Retinal pigment epithelial cell (primary cell): ENCODE results near the gene CFB.

Experiments used
- DNase-seq: peaks from one replicate; pipeline ENCODE4 v3.0.0-alpha.2; 2010; ENCODE audit warnings: low read depth
- H3K4me3 ChIP-seq: 2 replicates; pipeline ENCODE4 v1.5.1; 2011; ENCODE audit warnings: mild to moderate bottlenecking, low read length, control low read depth, moderate library complexity
- TF ChIP-seq, protein P1 (sequence below): conservative IDR thresholded peaks from 2 replicates; pipeline ENCODE4 v1.5.1; 2011; ENCODE audit warnings: low read depth, low read length, control low read depth, inconsistent platforms

CFB gene

DNA sequence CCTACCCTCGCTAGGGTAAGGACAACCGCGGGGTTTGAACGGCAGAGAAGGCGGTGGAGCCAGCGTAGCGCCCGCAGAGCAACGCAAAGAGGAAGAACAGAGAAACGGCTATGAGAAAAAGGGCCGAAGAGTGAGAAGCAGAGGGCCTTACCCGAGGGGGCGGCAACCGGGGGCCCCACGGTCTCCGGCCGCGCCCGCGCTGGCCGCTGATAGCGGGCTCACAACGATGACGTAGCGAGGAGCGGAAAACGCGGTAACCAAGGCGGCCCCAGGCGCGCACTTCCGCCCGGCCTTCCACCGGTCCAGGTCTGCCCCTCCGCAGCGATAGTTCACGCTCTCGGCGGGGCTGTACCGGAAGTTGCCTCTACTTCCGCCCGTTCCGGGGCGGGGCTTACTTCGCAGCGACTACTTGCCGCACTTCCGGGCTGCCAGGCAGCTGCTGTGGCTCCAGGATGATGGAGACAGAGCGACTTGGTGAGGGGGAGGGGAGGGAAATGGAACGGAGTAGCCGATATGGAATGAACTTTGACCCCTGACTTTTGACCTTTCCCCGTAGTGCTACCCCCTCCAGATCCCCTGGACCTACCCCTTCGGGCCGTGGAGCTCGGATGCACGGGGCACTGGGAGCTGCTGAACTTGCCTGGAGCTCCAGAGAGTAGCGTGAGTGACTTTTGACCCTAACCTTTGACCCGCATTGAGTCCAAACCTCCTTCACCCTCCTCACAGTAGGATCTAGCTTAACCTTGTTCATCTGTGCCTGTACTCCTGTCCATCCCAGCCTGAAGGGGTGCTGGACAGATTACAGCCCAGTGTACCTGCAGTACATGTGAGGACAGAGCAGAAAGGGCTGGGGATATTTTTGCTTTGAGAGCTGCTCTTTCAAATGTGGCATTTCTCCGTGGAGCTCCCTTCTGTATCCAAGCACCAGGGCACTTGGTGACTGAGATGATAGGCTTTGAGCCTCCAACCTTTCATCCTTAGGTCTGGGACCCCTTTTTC lies 13.1 kb downstream of the CFB start, which contains the start of the genes NELFE and SKIC2:
Gene NELFE, minus strand, starts transcription at position 231 of the 999 bp plus-strand sequence. CDS start 525 bp downstream, outside the sequence.
Gene SKIC2, plus strand, starts transcription at position 435 of the 999 bp plus-strand sequence. Its CDS starts 18 bp downstream, at position 453.
- TF ChIP-seq, protein P1, sequence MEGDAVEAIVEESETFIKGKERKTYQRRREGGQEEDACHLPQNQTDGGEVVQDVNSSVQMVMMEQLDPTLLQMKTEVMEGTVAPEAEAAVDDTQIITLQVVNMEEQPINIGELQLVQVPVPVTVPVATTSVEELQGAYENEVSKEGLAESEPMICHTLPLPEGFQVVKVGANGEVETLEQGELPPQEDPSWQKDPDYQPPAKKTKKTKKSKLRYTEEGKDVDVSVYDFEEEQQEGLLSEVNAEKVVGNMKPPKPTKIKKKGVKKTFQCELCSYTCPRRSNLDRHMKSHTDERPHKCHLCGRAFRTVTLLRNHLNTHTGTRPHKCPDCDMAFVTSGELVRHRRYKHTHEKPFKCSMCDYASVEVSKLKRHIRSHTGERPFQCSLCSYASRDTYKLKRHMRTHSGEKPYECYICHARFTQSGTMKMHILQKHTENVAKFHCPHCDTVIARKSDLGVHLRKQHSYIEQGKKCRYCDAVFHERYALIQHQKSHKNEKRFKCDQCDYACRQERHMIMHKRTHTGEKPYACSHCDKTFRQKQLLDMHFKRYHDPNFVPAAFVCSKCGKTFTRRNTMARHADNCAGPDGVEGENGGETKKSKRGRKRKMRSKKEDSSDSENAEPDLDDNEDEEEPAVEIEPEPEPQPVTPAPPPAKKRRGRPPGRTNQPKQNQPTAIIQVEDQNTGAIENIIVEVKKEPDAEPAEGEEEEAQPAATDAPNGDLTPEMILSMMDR: no peak
- peak within 1 kb of the TSS; percentile 99 for H3K4me3 ChIP-seq
- DNase-seq: peak; percentile 89

DNA sequence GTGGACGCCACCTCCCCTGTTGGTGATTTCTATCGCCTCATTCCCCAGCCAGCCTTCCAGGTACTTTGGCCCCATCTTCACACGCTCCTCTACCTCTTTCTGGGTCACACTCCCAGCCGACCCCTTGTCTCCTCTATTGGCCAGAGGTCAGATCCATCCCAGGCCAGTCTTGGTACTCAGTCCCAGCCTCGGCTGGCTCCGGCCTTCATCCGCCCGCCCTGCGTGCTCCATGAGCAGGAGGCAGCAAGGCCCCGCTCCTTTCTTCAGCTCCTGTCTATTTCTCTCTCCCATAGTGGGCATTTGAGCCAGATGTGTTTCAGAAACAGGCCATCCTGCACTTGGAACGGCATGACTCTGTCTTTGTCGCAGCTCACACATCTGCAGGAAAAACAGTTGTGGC lies 15.7 kb downstream of the CFB start:
- TF ChIP-seq, protein P1: no peak
- H3K4me3 ChIP-seq: no peak overlapping the region
- no peak for DNase-seq

DNA sequence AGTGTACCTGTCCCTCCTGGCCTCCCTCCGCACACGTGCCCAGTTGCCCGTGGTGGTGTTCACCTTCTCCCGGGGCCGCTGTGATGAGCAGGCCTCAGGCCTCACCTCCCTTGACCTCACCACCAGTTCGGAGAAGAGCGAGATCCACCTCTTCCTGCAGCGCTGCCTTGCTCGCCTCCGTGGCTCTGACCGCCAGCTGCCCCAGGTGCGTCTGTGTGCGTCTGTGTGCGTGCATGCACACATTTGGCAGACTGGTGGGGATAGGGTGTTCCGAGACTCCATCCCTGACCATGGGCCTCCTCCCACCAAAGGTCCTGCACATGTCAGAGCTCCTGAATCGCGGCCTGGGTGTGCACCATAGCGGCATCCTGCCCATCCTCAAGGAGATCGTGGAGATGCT lies 18.0 kb downstream of the CFB start:
- TF ChIP-seq, protein P1: no peak
- no peak overlapping the region for H3K4me3 ChIP-seq
- DNase-seq: no peak

DNA sequence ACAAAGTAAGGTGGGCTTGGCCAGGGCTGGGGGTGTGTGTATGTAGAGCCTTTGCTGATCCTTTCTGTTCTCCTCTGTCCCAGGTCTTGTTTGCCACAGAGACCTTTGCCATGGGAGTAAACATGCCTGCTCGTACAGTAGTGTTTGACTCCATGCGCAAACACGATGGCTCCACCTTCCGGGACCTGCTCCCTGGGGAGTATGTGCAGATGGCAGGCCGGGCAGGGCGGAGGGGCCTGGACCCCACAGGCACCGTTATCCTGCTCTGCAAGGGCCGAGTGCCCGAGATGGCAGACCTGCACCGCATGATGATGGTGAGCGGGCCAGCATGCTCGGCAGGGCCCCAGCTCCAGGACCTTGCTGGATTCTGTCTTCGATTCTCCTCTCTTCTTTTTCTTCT lies 19.8 kb downstream of the CFB start:
- DNase-seq: no peak
- no peak overlapping the region for H3K4me3 ChIP-seq
- TF ChIP-seq, protein P1: no peak

DNA sequence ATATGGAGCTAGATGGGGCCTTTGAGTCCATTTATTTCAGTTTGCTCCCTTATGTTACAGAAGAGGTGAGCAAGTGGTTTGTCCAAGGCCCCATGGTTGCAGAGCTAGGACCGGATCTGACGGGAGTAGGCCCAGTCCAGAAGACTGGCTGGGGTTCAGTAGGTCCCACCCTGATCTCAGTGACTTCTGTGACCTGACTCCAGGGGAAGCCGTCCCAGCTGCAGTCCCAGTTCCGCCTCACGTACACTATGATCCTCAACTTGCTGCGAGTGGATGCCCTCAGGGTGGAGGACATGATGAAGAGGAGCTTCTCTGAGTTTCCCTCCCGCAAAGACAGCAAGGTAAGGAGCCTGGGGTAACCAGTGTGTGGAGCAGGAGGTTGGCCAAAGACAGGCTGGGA lies 20.6 kb downstream of the CFB start:
- DNase-seq: no peak
- TF ChIP-seq, protein P1: no peak

DNA sequence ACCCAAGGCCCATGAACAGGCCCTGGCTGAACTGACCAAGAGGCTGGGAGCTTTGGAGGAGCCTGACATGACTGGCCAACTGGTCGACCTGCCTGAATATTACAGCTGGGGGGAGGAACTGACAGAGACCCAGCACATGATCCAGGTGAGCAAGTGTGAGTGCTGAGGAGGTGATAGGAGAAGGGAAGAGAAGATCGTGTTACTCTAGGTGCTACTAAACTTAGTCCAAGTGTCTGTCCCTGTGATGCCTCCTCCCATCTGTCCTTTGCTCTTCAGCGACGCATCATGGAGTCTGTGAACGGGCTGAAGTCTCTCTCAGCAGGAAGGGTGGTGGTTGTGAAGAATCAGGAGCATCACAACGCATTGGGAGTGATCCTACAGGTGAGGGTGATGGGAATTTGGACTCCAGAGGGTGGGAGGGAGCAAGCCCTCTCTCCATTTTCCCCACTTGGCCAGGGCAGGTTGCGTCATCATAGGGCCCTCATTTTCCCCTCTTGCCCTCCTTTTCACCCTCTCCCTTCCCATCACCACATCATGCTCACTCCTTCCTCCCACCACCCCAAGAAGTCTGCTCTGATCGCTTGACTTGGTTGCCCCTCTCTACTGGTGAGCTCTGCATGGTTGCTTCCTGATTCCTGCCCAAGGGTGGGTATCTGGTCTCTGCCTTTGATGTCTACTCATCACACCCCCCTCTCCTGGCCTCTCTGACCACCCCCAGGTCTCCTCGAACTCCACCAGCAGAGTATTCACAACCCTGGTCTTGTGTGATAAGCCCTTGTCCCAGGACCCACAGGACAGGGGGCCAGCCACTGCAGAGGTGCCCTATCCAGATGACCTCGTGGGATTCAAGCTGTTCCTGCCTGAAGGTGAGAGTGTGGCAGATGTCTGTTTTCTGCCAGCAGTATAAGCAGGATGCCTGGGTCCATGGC lies 21.4 kb downstream of the CFB start:
- DNase-seq: no peak
- H3K4me3 ChIP-seq: no peak overlapping the region
- TF ChIP-seq, protein P1: no peak

More for the DNA sequence above, 20.6 kb downstream of the CFB start:
- H3K4me3 ChIP-seq: no peak overlapping the region
